ENCODE measurements around the gene CNTROB. TPM values are rescaled to one million over a fixed set of nuclear protein-coding genes. Genes with fewer than 3 reads are reported as not detected.

The CNTROB gene
- total RNA-seq, 1 experiment from 2014 or later = 30.1 TPM

GRCh38 chr17:7916385-7916682 lies 15.7 kb upstream of the CNTROB start:
- no peak overlapping the region for H3K18ac ChIP-seq (ENCODE audit: insufficient read length, low read depth, low read length)
- no peak overlapping the region for H3K14ac ChIP-seq (ENCODE audit: insufficient read depth, low read length)
- H3K4ac ChIP-seq (ENCODE audit: low read depth, low read length) = no peak overlapping the region
- H2BK20ac ChIP-seq (ENCODE audit: low read depth, low read length, poor library complexity, severe bottlenecking) = no peak overlapping the region
- no peaks in the 10 kb centered on the region for H3K79me2 ChIP-seq (ENCODE audit: insufficient read depth, low read length)
- no peak overlapping the region for H2AK5ac ChIP-seq (ENCODE audit: insufficient read length, low read length)
- no peak overlapping the region for H3K27ac ChIP-seq (ENCODE audit: insufficient read length, low read depth, low read length)
- peaks cover 17% of the 10 kb centered on the region for H3K27me3 ChIP-seq (ENCODE audit: insufficient read depth, low read length)
- no peaks in the 10 kb centered on the region for H3K4me1 ChIP-seq (ENCODE audit: insufficient read depth, low read length)
- H3T11ph ChIP-seq (ENCODE audit: low read length) = no peak overlapping the region
- no peak overlapping the region for H4K5ac ChIP-seq (ENCODE audit: insufficient read length, low read depth, low read length)
- no peak overlapping the region for H3K9ac ChIP-seq (ENCODE audit: extremely low read depth, insufficient read length, low read length)
- TF ChIP-seq, protein P1, sequence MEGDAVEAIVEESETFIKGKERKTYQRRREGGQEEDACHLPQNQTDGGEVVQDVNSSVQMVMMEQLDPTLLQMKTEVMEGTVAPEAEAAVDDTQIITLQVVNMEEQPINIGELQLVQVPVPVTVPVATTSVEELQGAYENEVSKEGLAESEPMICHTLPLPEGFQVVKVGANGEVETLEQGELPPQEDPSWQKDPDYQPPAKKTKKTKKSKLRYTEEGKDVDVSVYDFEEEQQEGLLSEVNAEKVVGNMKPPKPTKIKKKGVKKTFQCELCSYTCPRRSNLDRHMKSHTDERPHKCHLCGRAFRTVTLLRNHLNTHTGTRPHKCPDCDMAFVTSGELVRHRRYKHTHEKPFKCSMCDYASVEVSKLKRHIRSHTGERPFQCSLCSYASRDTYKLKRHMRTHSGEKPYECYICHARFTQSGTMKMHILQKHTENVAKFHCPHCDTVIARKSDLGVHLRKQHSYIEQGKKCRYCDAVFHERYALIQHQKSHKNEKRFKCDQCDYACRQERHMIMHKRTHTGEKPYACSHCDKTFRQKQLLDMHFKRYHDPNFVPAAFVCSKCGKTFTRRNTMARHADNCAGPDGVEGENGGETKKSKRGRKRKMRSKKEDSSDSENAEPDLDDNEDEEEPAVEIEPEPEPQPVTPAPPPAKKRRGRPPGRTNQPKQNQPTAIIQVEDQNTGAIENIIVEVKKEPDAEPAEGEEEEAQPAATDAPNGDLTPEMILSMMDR (conservative IDR thresholded peaks at IDR 0.05) = no peak
- H3K9me3 Mint-ChIP-seq = peaks cover 3 to 4% of the 10 kb centered on the region in 2 experiments; a peak in 3 of 5 replicates
- H2BK15ac ChIP-seq (ENCODE audit: low read depth, low read length) = no peak overlapping the region
- H3K56ac ChIP-seq (ENCODE audit: insufficient read length, low read depth, low read length) = no peak overlapping the region
- peaks cover 12 to 13% of the 10 kb centered on the region in 2 experiments for H3K4me1 Mint-ChIP-seq
- H3K4me2 ChIP-seq (ENCODE audit: insufficient read depth, insufficient read length, low read length) = peak overlapping the region; percentile 77
- no peak overlapping the region for H2BK5ac ChIP-seq (ENCODE audit: insufficient read length, low read length)
- H3K9me3 ChIP-seq (ENCODE audit: control insufficient read depth, low read depth, low read length) = no peaks in the 10 kb centered on the region
- peaks cover 64% of the 10 kb centered on the region for H3K27me3 Mint-ChIP-seq (ENCODE audit: low read depth)
- no peak overlapping the region for H2AFZ ChIP-seq (ENCODE audit: low read length)
- no peak for DNase-seq
- H3K79me1 ChIP-seq (ENCODE audit: insufficient read depth, low read depth, low read length, poor library complexity, severe bottlenecking) = no peaks in the 10 kb centered on the region
- no peaks in the 10 kb centered on the region for H4K20me1 ChIP-seq (ENCODE audit: control insufficient read depth, insufficient read depth, insufficient read length)
- no CpG with 5 or more reads among the region's 15 CpGs for WGBS (ENCODE audit: extremely low coverage, insufficient read length, low lambda C conversion rate)
- H2BK12ac ChIP-seq (ENCODE audit: insufficient read length, low read depth, low read length) = no peak overlapping the region
- H4K91ac ChIP-seq (ENCODE audit: insufficient read length, low read depth, low read length) = no peak overlapping the region
- H3K36me3 Mint-ChIP-seq (ENCODE audit: insufficient read depth in 1 of 3, low read depth in 3 of 3) = peaks cover 0 to 1% (median 0%) of the 10 kb centered on the region in 3 experiments; a peak in 2 of 7 replicates
- H3K4me3 Mint-ChIP-seq = peak overlapping the region; percentile 74 to 75
- H3K23ac ChIP-seq (ENCODE audit: insufficient read length, low read depth, low read length) = no peak overlapping the region
- no peak overlapping the region for H2BK120ac ChIP-seq (ENCODE audit: low read depth, low read length, poor library complexity, severe bottlenecking)
- no peak overlapping the region for H4K8ac ChIP-seq (replicated peaks; ENCODE audit: insufficient read length, low read depth, low read length)
- no peak overlapping the region for H3K27ac Mint-ChIP-seq
- peaks cover 8% of the 10 kb centered on the region for H3K23me2 ChIP-seq (ENCODE audit: insufficient read length, low read depth, low read length, poor library complexity, severe bottlenecking)

Data from H9 (cell line).